ENCODE data around the gene FOXO6.
A peak's percentile ranks its signal among the peaks of the same experiment; 100 is the strongest.

DNA sequence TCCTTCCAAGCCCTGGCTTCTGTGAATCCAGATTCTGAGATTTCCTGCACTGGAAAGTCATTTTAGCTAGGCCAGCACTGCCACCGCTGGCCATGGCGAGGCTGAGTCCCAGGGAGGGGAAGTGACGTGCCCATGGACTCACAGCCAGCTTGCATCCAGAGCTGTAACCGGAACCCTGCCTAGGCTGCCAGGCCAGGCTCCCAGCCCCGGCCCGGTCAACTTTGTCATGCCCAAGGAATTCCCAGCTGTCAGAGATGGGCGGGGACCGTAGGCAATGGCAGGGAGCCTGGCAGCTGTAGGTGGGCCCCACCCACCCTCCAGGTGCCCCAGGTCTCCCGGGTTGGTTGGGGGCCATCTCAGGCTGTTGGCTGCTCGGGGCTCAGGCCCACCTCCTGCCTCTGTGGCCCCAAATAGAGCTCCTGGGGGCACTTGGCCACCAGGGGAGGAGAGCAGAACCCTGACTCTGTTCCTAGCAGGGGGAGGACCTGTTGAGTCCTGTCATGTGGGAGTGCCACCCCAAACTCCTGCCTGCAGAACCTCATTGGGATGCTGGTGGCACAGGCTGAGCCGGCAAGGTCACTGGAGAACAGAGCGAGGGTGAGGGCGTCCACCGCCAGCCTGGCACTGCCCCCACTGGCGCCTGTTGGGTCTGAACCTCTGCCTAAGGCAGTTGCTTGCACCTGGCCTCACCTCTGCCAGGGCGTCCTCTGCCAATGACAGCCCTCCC is 57.8 kb downstream of the FOXO6 start:
- TF ChIP-seq, protein P1, sequence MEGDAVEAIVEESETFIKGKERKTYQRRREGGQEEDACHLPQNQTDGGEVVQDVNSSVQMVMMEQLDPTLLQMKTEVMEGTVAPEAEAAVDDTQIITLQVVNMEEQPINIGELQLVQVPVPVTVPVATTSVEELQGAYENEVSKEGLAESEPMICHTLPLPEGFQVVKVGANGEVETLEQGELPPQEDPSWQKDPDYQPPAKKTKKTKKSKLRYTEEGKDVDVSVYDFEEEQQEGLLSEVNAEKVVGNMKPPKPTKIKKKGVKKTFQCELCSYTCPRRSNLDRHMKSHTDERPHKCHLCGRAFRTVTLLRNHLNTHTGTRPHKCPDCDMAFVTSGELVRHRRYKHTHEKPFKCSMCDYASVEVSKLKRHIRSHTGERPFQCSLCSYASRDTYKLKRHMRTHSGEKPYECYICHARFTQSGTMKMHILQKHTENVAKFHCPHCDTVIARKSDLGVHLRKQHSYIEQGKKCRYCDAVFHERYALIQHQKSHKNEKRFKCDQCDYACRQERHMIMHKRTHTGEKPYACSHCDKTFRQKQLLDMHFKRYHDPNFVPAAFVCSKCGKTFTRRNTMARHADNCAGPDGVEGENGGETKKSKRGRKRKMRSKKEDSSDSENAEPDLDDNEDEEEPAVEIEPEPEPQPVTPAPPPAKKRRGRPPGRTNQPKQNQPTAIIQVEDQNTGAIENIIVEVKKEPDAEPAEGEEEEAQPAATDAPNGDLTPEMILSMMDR (conservative IDR thresholded peaks at IDR 0.05 in 1 of 2, IDR thresholded peaks at IDR 0.05 in 1 of 2; ENCODE audit: low read depth in 1 of 2, low read length in 2 of 2) = peak in 1 of 2 donors; percentile 10
- TF ChIP-seq EZH2 (IDR thresholded peaks at IDR 0.05; ENCODE audit: low read length, missing control alignments) = no peak

Data from fibroblast of lung (primary cell).